Effector memory CD8-positive, alpha-beta T cell (primary cell): ENCODE measurements around the gene MLEC.
"Not testable (repeated sequence)": the region's sequence is repeated elsewhere in the genome, so short reads cannot be mapped to it uniquely, and the experiment has no call there.

ENCODE experiments used
- ATAC-seq: fragments of 150-1000 bp; cut with Tn5 transposase; replicated peaks from 2 replicates; pipeline ENCODE4 v1.10.0; 2021; ENCODE audit warnings: mild to moderate bottlenecking, moderate library complexity
- DNase-seq, 3 experiments: peaks; one replicate each; pipeline ENCODE4 v3.0.0; 2021
- H3K27ac Mint-ChIP-seq, 2 donors: one replicate each; pipeline ENCODE4 v1.8.0; 2022; ENCODE audit warnings: mild to moderate bottlenecking in 2 of 2, mixed read lengths in 2 of 2, moderate library complexity in 2 of 2
- H3K27me3 Mint-ChIP-seq, 2 donors: one replicate each; pipeline ENCODE4 v1.8.0; 2022; ENCODE audit warnings: mixed read lengths in 2 of 2
- H3K36me3 Mint-ChIP-seq: one replicate; pipeline ENCODE4 v1.8.0; 2022; ENCODE audit warnings: mild to moderate bottlenecking, moderate library complexity, mixed read lengths; ENCODE audit not compliant: insufficient read depth
- H3K4me1 Mint-ChIP-seq, 2 donors: one replicate each; pipeline ENCODE4 v1.8.0; 2022; ENCODE audit warnings: low read depth in 2 of 2, mixed read lengths in 2 of 2
- H3K4me3 Mint-ChIP-seq, 2 donors: one replicate each; pipeline ENCODE4 v1.8.0; 2022; ENCODE audit warnings: mild to moderate bottlenecking in 2 of 2, mixed read lengths in 2 of 2, moderate library complexity in 2 of 2
- H3K9me3 Mint-ChIP-seq, 2 donors: one replicate each; pipeline ENCODE4 v1.8.0; 2022; ENCODE audit warnings: mixed read lengths in 2 of 2

The MLEC gene

DNA sequence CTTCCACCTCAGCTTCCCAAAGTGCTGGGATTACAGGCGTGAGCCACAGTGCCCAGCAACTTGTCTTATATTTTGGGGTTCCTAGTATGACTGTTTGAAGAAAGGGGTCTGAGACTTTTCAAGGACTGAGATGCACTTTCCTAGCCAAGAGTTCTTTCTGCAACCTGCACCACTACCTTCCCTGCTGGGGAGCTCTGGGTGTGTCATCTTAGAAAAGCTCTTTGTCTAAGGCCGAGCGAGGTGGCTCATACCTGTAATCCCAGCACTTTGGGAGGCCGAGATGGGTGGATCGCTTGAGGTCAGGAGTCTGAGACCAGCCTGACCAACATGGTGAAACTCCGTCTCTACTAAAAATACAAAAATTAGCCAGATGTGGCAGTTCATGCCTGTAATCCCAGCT lies 16.7 kb upstream of the MLEC start:
- not testable (repeated sequence) for DNase-seq, ATAC-seq, H3K27ac Mint-ChIP-seq, H3K4me3 Mint-ChIP-seq, H3K36me3 Mint-ChIP-seq, H3K9me3 Mint-ChIP-seq, H3K4me1 Mint-ChIP-seq
- H3K27me3 Mint-ChIP-seq, result peaks cover 18 to 37% of the 10 kb centered on the region in 2 donors

DNA sequence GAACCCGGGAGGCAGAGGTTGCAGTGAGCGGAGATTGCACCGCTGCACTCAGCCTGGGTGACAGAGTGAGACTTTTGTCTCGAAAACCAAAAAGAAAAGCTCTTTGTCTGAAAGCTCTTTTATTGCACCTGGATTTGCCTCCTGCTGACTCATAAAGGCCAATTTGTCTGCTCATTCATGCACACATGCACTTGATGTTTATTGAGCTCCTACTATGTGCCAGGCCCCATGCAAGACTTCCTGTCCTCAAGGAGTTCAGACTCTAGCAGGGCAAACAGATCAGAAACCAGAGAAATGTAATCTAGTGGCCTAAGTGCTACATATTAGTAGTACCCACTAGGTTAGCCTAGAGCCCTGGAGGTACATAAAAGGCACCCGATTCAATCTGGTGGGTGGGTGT lies 16.3 kb upstream of the MLEC start:
- Mint-ChIP-seq H3K9me3 (no peaks in the 10 kb centered on the region), H3K27me3 (peaks cover 18 to 41% of the 10 kb centered on the region in 2 donors), H3K4me1 (no peaks in the 10 kb centered on the region), H3K36me3 (peaks cover 7% of the 10 kb centered on the region), H3K4me3 (no peak overlapping the region), H3K27ac (no peak overlapping the region)
- DNase-seq (no peak), ATAC-seq (no peak)

DNA sequence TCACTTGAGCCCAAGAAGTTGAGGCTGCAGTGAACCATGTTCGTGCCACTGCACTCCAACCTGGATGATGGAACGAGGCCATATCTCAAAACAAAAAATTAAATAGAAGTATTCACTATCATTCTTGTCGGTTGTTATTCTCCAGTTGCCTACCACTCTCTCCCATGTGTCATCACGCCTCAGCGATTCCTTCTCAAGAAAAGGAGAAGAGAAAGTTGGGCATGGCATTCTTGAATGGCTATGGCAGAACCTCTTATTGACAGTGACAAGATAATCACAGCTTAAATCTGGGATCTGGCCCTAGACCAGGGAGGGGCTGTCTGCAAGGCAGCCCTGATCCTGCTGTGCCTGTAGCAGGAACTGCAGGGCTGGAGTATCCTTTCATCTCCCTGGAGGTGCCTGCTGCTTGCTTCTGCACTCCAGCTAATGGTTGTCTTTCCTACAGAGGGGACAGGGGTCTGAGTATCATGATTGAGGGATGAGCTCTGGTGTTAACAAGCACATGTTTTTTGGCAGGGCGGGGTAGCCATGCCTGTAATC lies 12.8 kb upstream of the MLEC start:
- Mint-ChIP-seq H3K4me3 (no peak overlapping the region), H3K4me1 (peaks cover 0 to 4% of the 10 kb centered on the region in 2 donors), H3K27me3 (peaks cover 7 to 24% of the 10 kb centered on the region in 2 donors), H3K27ac (no peak overlapping the region), H3K9me3 (no peaks in the 10 kb centered on the region), H3K36me3 (peaks cover 4% of the 10 kb centered on the region)
- DNase-seq, result no peak
- ATAC-seq, result no peak

DNA sequence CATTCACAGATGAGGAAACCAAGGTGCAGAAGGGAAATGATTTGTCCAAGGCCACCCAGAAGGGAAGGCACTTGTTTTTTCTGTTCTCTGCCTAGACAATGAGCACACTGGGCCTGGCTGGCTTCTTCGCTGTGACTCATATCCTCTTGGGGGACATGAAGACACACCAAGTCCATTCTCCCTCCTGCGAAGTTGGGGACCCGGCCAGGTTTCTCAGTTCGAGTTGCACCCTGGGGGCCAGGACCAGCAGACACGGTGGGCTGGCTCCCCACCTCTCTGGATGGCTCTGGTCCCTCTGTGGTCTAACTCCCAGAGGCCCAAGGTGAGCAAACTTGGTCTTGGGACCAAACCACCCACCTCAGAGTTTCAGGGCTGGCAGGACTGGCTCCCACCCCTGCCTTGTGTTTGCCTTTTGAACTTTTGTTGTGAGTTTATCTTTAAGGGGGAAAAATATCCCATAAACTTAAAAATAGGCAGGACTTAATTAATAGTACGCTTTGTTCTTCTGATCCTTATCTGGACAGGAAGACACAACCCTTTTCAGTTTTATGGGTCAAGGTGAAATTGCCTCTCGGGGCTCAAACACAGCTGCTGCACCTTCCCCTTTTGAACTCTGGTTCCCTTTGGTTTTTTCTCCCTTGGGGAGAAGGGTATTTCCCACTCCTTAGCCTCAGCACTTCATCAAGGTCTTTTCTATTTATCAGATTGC lies 9.0 kb upstream of the MLEC start:
- Mint-ChIP-seq H3K9me3 (no peaks in the 10 kb centered on the region), H3K4me1 (peaks cover 0 to 4% of the 10 kb centered on the region in 2 donors), H3K27me3 (peaks cover 0 to 9% of the 10 kb centered on the region in 2 donors), H3K4me3 (no peak overlapping the region), H3K27ac (no peak overlapping the region), H3K36me3 (no peaks in the 10 kb centered on the region)
- no peak for DNase-seq
- ATAC-seq, result peak; percentile 24

DNA sequence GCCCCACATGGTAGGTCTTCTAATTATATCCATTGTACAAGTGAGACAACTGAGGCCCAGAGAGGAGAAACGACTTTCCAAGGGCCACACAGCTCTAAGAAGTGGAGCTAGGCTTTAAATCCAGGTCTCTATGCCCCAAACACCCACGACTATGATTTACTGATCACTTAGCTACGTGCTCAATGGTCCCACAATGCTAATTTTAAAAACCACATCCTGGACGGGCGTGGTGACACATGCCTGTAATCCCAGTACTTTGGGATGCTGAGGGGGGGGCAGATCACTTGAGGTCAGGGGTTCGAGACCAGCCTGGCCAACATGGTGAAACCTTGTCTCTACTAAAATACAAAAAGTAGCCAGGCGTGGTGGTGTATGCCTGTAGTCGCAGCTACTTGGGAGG lies 8.4 kb upstream of the MLEC start:
- Mint-ChIP-seq H3K4me3 (no peak overlapping the region), H3K27me3 (peaks cover 0 to 9% of the 10 kb centered on the region in 2 donors), H3K4me1 (peaks cover 0 to 4% of the 10 kb centered on the region in 2 donors), H3K27ac (no peak overlapping the region), H3K36me3 (no peaks in the 10 kb centered on the region), H3K9me3 (no peaks in the 10 kb centered on the region)
- DNase-seq (no peak), ATAC-seq (no peak)

DNA sequence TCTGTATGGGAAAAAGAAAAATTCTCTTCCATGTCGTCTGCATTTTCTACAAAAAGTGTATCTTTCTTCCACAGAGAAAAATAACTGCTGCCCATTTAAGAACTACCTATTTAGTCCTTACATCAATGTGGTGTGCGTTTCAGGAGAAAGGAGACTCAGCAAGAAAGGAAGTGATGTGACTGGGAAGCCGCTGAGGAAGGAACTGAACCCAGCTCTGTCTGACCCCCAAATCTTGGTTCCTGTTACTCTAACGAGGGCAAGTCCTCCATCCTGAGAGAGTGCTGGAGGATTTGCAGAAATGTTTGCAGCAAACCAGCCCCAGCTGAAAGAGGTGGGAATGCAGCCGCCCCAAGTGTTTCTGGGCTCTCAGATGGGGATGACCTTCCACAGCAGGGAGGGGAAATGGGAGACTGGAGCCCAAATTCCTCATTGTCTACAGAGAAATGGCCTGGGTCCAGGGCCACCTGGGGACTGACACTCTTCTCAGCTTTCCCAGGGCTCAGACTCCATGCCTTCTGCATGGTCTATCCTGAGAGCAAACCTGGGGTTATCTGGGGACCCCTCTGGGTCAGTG lies 6.7 kb upstream of the MLEC start:
- H3K36me3 Mint-ChIP-seq, result no peaks in the 10 kb centered on the region
- no peak overlapping the region for H3K4me3 Mint-ChIP-seq
- H3K27ac Mint-ChIP-seq, result no peak overlapping the region
- peaks cover 0 to 5% of the 10 kb centered on the region in 2 donors for H3K27me3 Mint-ChIP-seq
- ATAC-seq, result no peak
- DNase-seq, result no peak
- H3K9me3 Mint-ChIP-seq, result no peaks in the 10 kb centered on the region
- H3K4me1 Mint-ChIP-seq, result peaks cover 0 to 4% of the 10 kb centered on the region in 2 donors

DNA sequence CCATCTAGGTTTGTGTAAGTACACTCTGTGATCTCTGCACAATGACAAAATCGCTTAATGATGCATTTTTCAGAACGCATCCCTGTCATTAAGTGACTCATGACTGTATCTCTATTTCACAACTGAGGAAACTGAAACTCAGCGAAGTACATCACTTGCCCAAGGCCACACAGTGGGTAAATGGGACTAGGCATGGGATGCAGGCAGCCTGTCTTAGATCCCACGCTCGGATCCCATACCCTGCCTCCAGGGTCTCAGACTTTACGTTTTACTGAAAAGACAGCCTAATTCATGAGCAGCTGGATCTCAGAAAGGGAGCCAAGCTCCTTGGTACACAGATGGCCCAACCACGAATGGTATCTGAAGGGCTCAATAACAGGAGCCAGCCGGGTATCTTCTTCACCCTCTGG lies 2.4 kb upstream of the MLEC start:
- H3K9me3 Mint-ChIP-seq, result no peaks in the 10 kb centered on the region
- H3K4me3 Mint-ChIP-seq, result peak overlapping the region in 1 of 2 donors; percentile 31
- peaks cover 19% of the 10 kb centered on the region in 2 donors for H3K4me1 Mint-ChIP-seq

DNA sequence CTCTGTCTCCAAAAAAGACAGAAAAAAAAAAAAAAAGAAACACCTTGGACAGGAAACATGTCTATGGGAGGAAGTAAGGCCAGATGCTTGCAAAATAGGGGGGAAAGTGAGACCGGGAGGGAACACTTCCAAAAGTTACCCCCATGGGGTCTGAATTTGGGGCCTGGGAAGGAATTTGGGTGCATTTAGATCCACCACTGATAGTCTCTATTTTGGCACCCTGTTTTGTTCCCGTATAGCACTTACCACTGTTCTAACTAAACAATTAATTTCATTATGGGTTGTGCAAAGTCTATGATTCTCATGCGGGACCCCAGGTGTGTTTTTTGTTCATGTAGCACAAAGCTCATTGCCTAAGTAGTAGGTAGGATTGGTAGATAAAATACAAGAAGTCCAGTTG lies 1.4 kb upstream of the MLEC start:
- H3K36me3 Mint-ChIP-seq, result peaks cover 19% of the 10 kb centered on the region
- H3K27ac Mint-ChIP-seq, result peak overlapping the region; percentile 71 to 96
- ATAC-seq, result no peak
- no peaks in the 10 kb centered on the region for H3K9me3 Mint-ChIP-seq
- H3K4me1 Mint-ChIP-seq, result peaks cover 19 to 22% of the 10 kb centered on the region in 2 donors
- H3K27me3 Mint-ChIP-seq, result no peaks in the 10 kb centered on the region
- H3K4me3 Mint-ChIP-seq, result peak overlapping the region; percentile 83 to 95
- no peak for DNase-seq

More for the DNA sequence above, 2.4 kb upstream of the MLEC start:
- ATAC-seq (no peak), DNase-seq (no peak)
- H3K27me3 Mint-ChIP-seq, result no peaks in the 10 kb centered on the region
- H3K36me3 Mint-ChIP-seq, result peaks cover 19% of the 10 kb centered on the region
- H3K27ac Mint-ChIP-seq, result no peak overlapping the region

DNA sequence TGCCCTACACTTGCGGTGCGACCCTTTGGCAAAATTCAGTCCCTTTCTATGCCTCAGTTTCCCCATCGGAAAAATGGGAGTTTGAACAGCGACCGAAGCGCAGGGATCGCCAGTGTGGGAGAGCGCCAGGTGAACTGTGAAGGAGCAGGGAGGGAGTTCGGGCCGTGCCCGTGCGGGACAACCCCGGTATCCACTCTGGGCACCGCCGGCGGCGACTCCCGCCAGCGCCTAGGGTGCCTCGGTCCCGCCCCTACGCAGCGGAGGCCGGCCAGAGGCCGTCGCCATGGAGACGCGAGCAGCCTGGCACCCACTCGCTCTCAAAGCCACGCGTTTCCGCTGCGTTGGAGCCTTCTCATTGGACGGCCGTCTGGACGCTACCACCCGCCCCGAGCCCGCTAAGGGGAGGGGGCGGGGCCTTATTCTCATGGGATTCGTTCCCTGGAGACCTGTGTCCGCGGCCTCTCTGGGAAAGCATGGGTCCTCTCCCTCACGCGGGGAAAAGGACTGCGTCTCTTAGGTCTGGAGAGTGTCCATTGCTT lies 729 bp upstream of the MLEC start:
- Mint-ChIP-seq H3K36me3 (peaks cover 19% of the 10 kb centered on the region), H3K27ac (peak overlapping the region; percentile 95 to 96), H3K4me3 (peak overlapping the region; percentile 83 to 95), H3K4me1 (peaks cover 22 to 27% of the 10 kb centered on the region in 2 donors), H3K9me3 (no peaks in the 10 kb centered on the region), H3K27me3 (no peaks in the 10 kb centered on the region)
- DNase-seq, result peak; percentile 95 to 96 (median 96)
- peak; percentile 76 for ATAC-seq

DNA sequence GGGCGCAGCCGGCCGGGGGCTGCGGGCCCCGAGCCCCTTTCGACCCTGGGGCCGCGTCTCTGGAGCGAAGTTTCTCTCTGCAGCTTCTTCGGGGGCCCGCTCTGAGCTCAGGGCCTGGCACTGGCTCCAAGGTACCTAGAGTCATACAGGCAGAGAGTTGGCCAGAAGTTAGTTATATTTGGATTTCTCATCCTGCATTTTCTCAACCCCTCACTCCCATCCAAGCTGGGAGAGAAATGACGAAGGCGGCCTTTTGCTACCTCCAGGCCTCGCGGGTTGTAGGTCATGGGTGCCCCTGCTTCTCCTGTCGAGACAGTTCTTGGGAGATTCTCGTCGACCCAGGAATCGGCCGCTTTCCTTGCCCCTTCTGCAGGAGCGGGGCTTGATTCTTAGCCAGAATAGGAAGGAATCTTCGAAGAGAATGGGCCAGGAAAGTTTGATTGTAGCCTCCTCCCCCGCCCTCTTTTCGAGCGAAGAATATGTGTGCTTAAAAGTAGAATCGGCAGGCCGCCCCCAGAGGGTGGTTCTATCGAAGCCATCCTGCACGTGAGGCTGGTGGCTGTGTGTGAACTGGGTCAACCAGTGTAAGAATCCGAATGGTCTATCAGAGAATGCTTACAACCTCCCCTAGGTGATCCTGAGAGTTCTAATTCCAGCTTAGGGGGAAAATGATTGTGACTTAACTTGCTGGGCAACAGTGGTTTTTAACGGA lies 785 bp downstream of the MLEC start:
- H3K9me3 Mint-ChIP-seq, result no peaks in the 10 kb centered on the region
- peak in 2 of 3 experiments; percentile 16 to 17 for DNase-seq
- H3K27ac Mint-ChIP-seq, result peak overlapping the region; percentile 62 to 85
- ATAC-seq, result no peak
- peaks cover 31 to 35% of the 10 kb centered on the region in 2 donors for H3K4me1 Mint-ChIP-seq
- peaks cover 19% of the 10 kb centered on the region for H3K36me3 Mint-ChIP-seq
- no peaks in the 10 kb centered on the region for H3K27me3 Mint-ChIP-seq
- peak overlapping the region; percentile 86 to 88 for H3K4me3 Mint-ChIP-seq

DNA sequence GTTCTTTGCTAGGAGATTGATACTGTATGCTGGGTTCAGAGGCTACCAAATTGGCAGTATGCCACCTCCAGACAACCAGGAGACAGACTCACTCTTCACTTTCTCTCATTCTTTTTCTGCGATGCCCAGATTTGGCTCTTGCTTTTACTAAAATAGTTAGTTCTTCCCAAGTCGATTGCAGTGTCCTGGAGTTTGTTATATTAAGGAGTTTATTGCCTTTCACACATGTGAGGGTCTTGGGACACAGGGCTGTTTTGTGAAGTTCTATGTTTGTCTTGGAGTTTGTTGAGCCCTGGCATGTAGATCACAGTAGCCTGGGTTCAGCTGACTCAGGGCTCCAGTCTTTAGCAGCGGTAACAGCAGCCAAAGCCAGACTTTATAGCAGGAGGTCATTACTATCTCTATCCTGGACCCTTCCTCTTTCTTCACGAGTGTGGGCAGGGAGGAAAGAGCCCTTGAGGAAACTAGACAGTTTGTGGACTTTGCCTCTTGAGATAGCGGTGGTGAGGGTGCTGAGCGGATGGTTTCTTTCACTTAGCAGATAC lies 1.6 kb downstream of the MLEC start:
- DNase-seq (no peak), ATAC-seq (no peak)
- H3K4me1 Mint-ChIP-seq, result peaks cover 32 to 40% of the 10 kb centered on the region in 2 donors
- peaks cover 19% of the 10 kb centered on the region for H3K36me3 Mint-ChIP-seq
- no peaks in the 10 kb centered on the region for H3K27me3 Mint-ChIP-seq
- peak overlapping the region; percentile 86 to 88 for H3K4me3 Mint-ChIP-seq
- no peaks in the 10 kb centered on the region for H3K9me3 Mint-ChIP-seq
- peak overlapping the region; percentile 62 to 85 for H3K27ac Mint-ChIP-seq

DNA sequence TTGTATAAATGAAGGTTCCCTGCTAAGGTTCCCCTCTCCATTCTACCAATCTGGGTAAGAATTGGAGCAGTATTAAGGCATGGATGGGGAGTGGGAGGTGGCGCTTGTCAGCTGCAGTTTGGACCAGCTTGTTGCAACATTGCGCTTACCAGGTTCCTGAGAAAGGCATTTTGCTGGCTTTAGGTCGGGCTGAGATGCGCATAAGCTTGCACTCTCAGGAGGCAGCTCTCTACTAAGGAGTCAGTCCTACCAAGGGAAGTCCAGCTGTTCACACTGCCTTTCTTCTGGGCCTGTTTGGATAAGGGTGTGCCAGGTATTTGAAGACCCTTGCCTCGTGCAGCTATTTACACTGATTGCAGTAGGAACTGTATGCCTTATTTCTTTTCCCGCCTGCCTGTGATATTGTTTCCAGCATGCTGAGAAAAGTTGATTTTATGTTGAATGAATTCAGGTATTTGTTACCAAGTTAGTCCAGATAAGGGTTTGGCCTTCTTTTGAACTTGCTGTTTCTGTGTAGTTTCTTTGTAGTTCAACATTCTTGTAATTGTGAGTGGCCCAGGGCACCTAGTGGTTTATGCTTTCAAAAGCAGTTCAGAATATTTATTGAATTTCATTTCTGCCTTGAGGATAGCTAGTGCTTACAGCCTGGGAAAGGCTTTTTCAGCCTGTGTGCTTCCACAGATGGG lies 2.6 kb downstream of the MLEC start:
- no peak overlapping the region for H3K27ac Mint-ChIP-seq
- H3K4me3 Mint-ChIP-seq, result peak overlapping the region; percentile 86 to 88
- H3K9me3 Mint-ChIP-seq, result no peaks in the 10 kb centered on the region
- no peaks in the 10 kb centered on the region for H3K27me3 Mint-ChIP-seq
- ATAC-seq (no peak), DNase-seq (no peak)
- peaks cover 32 to 40% of the 10 kb centered on the region in 2 donors for H3K4me1 Mint-ChIP-seq
- peaks cover 23% of the 10 kb centered on the region for H3K36me3 Mint-ChIP-seq

DNA sequence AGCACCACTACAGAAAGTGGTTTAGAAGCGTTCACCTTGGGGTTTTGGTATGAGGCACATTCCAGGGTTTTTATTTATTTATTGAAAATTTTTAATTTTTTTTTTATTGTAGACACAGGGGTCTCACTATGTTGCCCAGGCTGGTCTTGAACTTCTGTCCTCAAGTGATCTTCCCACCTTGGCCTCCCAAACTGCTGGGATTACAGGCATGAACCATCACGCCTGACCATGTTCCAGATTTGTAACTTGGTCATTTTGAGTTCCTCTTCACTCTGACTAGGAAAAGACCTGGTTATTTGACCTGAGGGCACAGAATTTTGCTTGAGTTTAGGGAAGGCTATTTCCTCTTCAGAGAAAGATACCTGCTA lies 3.1 kb downstream of the MLEC start:
- Mint-ChIP-seq H3K4me3 (no peak overlapping the region), H3K27ac (no peak overlapping the region), H3K27me3 (no peaks in the 10 kb centered on the region), H3K36me3 (peaks cover 23% of the 10 kb centered on the region), H3K9me3 (no peaks in the 10 kb centered on the region), H3K4me1 (peaks cover 34 to 40% of the 10 kb centered on the region in 2 donors)
- DNase-seq, result no peak
- ATAC-seq, result no peak
